ENCODE measurements around the gene MEIOB.

MEIOB gene

DNA sequence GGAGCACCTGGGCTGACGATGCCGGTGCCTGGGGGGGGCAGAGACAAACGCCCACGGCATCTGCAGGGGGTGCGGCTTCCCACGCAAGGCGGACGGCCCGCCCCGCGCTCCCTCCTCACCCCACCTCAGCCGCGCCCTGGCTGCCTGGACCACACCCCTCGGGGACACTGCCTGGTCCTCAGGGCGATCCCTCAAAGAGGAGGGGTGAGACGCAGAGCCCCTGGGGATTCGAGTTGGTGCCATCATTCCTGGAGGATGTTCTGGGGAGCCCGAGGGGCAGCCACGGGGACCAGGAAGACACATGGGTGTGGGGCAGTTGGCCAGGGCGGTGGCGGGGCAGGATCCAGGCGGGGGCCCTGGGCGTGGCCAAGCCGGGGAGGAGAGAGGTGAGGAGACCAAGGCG is 82.3 kb downstream of the MEIOB start:
- no peak for ATAC-seq

DNA sequence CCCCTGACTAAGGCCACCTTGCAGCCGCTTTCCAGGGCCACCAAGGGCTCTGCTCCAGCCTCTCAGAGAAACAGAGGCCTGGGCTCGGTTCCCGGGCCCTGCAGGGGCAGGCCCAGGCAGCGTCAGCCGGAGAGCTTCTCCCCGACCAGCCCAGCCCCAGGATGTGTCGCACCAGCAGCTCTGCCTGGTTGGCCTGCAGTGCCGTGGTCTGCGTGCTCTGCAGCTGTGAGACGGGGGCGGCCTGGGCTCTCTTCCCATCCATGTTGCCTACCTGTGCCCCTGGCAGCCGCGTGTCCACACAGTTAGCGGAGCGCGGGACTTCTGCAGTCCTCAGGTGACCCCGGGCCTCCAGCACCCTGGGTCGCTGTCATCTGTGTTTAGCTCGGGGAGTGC is 83.3 kb downstream of the MEIOB start:
- no peak for ATAC-seq

More for the DNA sequence above, 82.3 kb downstream of the MEIOB start:
- no peak for TF ChIP-seq ZFP30 (CRISPR knock-in tag; IDR thresholded peaks at IDR 0.05)
- TF ChIP-seq, protein P1, sequence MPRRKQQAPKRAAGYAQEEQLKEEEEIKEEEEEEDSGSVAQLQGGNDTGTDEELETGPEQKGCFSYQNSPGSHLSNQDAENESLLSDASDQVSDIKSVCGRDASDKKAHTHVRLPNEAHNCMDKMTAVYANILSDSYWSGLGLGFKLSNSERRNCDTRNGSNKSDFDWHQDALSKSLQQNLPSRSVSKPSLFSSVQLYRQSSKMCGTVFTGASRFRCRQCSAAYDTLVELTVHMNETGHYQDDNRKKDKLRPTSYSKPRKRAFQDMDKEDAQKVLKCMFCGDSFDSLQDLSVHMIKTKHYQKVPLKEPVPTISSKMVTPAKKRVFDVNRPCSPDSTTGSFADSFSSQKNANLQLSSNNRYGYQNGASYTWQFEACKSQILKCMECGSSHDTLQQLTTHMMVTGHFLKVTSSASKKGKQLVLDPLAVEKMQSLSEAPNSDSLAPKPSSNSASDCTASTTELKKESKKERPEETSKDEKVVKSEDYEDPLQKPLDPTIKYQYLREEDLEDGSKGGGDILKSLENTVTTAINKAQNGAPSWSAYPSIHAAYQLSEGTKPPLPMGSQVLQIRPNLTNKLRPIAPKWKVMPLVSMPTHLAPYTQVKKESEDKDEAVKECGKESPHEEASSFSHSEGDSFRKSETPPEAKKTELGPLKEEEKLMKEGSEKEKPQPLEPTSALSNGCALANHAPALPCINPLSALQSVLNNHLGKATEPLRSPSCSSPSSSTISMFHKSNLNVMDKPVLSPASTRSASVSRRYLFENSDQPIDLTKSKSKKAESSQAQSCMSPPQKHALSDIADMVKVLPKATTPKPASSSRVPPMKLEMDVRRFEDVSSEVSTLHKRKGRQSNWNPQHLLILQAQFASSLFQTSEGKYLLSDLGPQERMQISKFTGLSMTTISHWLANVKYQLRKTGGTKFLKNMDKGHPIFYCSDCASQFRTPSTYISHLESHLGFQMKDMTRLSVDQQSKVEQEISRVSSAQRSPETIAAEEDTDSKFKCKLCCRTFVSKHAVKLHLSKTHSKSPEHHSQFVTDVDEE (CRISPR knock-in tag; IDR thresholded peaks at IDR 0.05) = no peak
- no peak for TF ChIP-seq RARB (CRISPR knock-in tag; IDR thresholded peaks at IDR 0.05)
- TF ChIP-seq GLIS3 (CRISPR knock-in tag; IDR thresholded peaks at IDR 0.05) = no peak
- no peak for TF ChIP-seq ARNTL (CRISPR knock-in tag; IDR thresholded peaks at IDR 0.05; ENCODE audit: borderline replicate concordance, low read depth)
- no peak for TF ChIP-seq CSDC2 (CRISPR knock-in tag; IDR thresholded peaks at IDR 0.05)

DNA sequence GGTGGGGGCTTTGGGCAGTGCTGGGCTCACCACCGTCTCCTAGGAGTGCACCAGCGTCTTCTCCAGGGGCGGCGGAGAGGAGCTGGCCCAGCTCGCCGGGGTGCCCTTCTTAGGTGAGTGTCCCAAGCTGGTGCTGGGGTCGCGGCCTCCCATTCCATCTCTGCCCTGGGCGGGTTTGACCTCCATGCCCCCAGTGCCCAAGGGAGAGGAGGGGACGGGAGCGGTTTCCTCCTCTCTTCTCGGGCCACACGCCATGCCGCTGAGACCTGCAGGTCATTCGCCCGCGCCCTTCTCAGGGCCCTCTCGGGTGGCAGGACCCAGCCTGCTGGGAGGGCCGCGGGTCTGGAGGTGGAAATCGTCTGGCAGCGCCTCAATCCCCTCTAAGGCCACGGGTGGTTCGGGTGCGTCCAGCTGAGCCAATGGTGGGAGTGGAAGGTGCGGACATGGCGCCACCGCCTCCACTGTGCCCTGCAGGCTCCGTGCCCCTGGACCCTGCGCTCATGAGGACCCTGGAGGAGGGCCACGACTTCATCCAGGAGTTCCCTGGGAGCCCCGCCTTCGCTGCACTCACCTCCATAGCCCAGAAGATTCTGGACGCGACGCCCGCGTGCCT is 83.8 kb downstream of the MEIOB start:
- no peak for ATAC-seq
- TF ChIP-seq TCF4 (CRISPR knock-in tag; IDR thresholded peaks at IDR 0.05; ENCODE audit: borderline replicate concordance) (no peak), ZFP3 (CRISPR knock-in tag; IDR thresholded peaks at IDR 0.05) (no peak), POU6F1 (CRISPR knock-in tag; IDR thresholded peaks at IDR 0.05; ENCODE audit: borderline replicate concordance, low read depth) (no peak), ZNF8 (CRISPR knock-in tag; IDR thresholded peaks at IDR 0.05) (no peak), ISL1 (CRISPR knock-in tag; IDR thresholded peaks at IDR 0.05) (no peak), CREB5 (CRISPR knock-in tag; IDR thresholded peaks at IDR 0.05; ENCODE audit: low read depth) (no peak)
- TF ChIP-seq, protein P2, sequence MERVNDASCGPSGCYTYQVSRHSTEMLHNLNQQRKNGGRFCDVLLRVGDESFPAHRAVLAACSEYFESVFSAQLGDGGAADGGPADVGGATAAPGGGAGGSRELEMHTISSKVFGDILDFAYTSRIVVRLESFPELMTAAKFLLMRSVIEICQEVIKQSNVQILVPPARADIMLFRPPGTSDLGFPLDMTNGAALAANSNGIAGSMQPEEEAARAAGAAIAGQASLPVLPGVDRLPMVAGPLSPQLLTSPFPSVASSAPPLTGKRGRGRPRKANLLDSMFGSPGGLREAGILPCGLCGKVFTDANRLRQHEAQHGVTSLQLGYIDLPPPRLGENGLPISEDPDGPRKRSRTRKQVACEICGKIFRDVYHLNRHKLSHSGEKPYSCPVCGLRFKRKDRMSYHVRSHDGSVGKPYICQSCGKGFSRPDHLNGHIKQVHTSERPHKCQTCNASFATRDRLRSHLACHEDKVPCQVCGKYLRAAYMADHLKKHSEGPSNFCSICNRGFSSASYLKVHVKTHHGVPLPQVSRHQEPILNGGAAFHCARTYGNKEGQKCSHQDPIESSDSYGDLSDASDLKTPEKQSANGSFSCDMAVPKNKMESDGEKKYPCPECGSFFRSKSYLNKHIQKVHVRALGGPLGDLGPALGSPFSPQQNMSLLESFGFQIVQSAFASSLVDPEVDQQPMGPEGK (CRISPR knock-in tag; IDR thresholded peaks at IDR 0.05; ENCODE audit: borderline replicate concordance) = no peak

More for the DNA sequence above, 83.3 kb downstream of the MEIOB start:
- TF ChIP-seq SNAI2 (CRISPR knock-in tag; IDR thresholded peaks at IDR 0.05) (no peak), GLIS3 (CRISPR knock-in tag; IDR thresholded peaks at IDR 0.05) (no peak), CSRNP3 (CRISPR knock-in tag; IDR thresholded peaks at IDR 0.05) (no peak), ZFP3 (CRISPR knock-in tag; IDR thresholded peaks at IDR 0.05) (no peak), TCF4 (CRISPR knock-in tag; IDR thresholded peaks at IDR 0.05; ENCODE audit: borderline replicate concordance) (no peak), TOX (CRISPR knock-in tag; IDR thresholded peaks at IDR 0.05; ENCODE audit: borderline replicate concordance) (no peak), RARB (CRISPR knock-in tag; IDR thresholded peaks at IDR 0.05) (no peak), ARNTL (CRISPR knock-in tag; IDR thresholded peaks at IDR 0.05; ENCODE audit: borderline replicate concordance, low read depth) (no peak)
- TF ChIP-seq, protein P1 (CRISPR knock-in tag; IDR thresholded peaks at IDR 0.05) = no peak
- TF ChIP-seq, protein P2 (CRISPR knock-in tag; IDR thresholded peaks at IDR 0.05; ENCODE audit: borderline replicate concordance) = no peak
